GM21825 (cell line): ENCODE data around the gene SLC6A17.

ENCODE experiments used
- ATAC-seq: cut with Tn5 transposase; IDR thresholded peaks from one replicate; pipeline ENCODE4 v1.9.1; 2021; ENCODE audit warnings: mild to moderate bottlenecking, moderate library complexity; ENCODE audit not compliant: unreplicated experiment

SLC6A17 gene

DNA sequence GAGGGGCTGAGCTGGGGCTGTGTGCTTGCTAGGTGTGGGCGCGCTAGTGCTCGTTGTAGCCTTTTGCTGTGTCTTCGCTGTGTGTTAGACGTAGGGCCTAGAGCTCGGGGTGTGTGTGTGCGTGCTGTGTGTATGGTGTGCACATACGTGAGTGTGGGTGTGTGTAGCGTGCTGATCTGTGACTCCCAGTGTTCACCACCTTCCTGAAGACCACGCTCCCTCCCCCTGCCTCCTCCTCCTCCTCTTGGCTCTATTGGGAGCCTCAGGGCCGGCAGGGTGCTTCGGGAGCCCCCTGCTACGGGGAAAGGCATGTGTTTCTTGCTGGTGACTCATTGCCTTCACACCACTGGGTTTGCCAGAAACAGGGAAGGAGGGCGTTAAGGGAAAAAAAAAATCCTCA, 50.4 kb downstream of the SLC6A17 start:
- ATAC-seq = no peak

DNA sequence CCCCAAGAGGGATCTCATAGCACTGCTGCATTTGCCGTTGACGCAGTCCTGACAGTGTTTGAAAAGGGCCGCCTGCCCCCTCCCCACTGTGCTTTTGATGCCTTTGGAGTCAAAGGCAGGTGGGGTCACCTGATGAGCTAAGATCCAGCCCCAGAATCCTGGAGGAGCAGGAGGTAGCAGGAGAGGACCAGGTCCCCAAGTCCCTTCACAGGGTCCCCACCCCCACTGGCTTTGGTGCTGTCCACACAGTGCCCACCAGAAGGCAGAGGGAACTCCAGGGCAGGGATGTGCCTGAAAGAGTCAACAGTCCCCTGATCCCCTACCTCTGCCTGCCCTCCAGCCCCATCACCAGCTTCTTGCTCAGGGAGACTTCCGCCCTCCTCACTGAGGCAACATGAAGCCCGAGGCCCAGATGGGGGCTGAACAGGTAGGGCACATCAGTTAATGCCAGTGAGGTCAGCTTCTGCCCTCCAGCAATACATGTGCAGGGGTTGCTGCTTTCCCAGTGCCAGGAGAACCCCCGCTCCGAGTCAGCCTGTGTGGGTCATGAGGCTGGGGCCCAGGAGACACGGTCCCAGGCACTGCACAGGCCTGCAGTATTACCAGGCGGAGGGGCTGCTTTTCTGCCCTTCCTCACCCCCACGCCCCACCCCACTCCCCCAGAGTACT, 51.0 kb downstream of the SLC6A17 start:
- ATAC-seq = no peak

DNA sequence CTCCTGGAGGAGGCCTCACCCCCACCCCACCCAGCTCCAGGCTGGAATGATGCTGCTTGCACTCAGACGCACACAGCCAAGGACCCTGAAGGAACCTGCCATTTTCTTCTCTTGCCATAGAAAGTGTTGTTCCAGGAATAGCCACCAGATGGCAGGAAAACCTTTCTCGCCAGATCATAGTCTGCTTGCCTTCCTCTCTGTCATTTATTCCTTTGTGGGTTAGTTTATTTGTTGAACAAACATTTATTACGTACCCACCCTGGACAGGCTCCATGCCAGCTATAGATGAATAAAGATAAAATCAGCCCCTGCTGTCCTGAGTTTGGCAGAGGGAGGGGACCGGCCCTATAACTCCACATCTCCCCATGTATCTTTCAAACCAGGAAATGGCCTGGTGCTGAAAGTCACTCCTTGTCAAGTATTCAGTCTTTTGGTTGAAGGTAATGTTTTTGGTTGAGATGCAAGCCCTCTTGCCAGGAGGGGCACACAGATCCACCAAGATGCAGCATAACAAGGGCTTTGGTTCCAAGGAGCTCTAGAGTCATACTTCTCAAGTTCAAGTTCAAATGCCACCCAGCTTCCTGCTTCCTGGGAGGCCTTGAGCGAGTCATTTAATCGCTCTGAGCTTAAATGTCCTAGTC, 52.8 kb downstream of the SLC6A17 start:
- no peak for ATAC-seq

DNA sequence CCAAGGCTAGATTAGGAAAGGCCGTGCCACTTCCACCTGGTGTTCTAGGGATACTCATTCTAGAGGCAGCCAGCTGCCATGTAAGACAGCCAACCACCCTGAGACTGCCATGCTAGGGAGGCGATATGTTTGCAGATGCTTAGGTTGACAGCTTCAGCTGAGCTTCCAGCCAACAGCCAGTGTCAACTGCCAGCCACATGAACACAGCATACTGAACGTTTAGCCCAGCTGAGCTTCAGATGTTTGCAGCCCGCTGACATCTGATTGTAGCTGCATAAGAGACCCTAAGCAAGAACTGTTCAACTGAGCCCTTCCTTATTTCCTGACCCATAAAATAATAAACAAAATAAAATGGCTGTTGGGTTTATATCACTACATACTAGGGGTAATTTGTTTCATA, 54.9 kb downstream of the SLC6A17 start:
- ATAC-seq = no peak

DNA sequence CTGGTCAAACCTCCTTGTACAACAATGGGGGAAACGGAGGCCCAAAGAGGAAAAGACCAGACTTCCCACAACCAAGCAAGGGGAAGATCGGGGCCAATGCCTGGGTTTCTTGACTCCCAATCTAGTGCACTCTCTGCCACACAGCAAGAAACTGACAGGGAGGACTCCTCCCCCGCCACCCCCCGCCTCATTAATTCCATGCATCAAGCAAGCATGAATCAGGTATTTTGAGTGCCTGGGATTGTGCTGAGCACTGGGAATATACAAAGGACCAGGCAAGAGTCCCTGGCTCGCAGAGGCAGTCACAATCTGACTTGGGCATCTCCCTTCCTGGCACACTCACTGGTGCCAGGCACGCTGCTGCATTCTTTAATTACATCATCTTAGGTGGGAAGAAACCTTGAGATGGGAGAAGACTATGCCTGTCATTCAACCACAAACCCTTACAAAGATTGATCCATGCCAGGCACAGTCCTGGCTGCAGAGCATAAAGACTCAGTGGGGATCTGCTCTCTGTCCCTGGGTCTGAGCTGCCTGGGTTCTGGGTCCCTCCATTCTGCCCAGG, 55.4 kb downstream of the SLC6A17 start:
- no peak for ATAC-seq

DNA sequence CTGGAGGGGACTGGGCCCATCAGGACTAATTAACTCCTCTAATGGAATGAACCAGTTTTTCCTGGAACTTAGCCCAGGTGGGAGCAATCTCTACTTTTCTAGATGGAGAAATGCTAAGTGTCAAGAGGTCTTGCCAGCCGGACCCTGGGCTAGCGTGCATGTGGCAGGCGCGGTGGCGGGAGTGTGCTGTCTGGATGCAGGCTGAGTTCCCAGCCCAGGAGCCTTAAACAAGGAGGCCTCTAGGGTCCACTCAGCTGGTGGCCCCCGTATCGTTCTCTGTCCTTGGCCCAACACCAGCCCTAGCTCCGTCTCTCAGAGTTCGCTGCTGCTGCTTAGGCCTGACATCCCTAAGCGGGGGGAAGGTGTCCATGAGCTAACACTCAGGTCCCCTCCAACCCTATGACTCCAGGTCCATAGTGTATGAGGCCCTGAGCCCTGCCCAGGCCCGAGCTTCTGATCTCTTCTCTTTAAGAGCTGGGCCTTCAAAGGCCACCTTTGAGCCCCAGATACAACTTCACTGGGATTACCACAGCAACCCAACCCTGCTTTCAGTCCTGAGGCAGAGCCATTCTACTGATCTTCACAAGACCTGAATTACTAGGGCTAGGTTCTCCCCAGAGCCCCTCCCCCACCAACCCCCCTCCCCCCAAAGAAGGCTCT, 56.1 kb downstream of the SLC6A17 start:
- no peak for ATAC-seq

DNA sequence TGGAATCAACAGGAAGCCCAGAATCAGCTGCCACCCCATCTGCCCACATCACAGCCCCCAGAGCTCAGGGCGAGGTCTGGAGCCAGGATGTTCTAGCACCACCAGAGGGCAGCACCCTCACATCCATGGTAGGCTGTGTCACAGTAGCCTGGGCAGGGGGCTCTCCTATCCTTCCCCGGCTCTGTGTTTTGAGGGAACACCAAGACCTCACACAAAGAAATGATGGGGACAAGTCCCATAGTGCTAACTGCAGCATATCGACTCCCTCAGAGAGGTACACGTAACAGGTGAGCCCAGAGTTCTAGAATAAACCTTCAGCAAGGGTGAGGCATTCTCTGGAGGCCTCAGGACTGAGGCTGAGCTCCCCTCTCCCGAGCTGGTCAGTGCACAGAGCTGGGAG, 57.5 kb downstream of the SLC6A17 start:
- ATAC-seq = no peak

DNA sequence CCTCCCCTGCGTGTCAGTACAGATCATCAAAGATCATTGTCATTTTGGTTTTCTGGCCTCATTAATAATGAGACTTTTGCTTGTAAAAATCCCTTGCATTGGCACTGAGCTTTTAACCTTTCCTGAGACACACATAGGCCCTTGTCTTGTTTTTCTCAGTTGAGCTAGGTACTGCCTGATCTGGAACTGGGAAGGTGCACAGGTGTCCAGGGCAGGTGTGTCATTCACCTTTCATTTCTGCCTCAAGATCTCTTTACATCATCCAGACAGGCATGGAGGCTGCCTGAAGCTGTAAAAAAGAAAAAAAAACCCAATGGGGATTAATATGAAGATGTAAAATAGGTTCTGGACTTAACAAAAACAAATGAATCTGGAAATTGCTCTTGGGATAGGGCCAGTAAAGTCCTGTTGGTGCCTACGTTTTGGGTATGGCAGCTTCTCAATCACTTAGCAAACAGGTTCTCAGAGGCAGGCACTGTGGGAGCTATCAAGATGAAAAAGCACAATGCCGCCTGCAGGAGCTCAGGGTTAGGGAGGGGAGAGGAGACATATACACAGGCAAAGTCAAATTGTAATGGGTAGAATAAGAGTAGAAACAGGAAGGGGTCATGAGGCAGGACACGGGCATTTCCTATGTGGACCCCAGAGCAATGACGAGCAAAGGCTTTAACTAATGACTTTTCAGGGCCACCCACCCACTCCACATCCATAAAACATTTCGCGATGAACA, 58.8 kb downstream of the SLC6A17 start:
- ATAC-seq = no peak

DNA sequence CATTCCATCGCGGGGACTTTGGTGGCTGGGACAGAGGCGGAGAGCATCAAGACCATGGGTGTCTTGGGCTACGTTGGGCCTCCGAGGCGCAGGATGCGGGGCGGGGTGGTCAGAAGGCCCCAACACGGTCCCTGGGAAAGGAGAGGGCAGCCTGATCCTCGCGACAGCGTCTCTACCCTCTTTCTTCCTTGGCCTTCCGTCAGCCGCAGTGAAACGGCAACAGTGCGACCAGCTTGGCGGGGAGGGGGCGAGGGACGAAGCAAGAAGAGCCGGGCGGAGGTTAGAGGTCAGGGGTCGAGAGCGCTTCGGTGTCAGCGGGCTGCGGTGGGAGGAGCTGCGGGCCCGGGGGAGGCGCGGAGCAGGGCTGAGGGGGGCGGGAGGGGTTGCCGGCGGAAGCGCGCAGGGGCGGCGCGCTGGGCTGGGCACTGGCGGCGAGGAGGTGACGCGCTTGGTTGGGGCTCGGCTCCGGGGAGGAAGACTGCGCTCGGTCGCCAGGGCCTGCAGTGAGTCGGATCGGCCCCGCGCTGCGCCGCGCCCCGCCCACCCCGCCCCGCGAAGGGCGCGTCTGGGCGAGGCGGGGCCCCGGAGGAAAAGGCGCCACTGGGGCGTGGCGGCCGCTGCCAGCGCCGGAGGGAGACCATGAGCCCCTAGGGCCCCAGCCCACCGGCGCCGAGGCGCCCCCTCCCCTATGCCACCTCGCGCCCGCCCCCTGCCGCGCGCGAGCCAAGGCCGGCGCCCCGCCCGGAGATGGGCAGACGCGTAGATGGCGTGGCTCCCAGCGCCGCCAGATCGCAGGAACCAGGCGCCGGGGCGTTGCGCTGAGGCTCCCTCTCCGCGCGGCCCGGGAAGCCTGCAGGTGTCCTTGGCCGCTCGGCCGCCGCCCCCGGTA, 59.7 kb downstream of the SLC6A17 start, which contains the start of gene KCNC4:
Gene KCNC4 (plus strand): TSS at position 600 of the 889 bp plus-strand sequence. CDS start 1,186 bp downstream, outside the sequence.
- ATAC-seq = peak; percentile 81

DNA sequence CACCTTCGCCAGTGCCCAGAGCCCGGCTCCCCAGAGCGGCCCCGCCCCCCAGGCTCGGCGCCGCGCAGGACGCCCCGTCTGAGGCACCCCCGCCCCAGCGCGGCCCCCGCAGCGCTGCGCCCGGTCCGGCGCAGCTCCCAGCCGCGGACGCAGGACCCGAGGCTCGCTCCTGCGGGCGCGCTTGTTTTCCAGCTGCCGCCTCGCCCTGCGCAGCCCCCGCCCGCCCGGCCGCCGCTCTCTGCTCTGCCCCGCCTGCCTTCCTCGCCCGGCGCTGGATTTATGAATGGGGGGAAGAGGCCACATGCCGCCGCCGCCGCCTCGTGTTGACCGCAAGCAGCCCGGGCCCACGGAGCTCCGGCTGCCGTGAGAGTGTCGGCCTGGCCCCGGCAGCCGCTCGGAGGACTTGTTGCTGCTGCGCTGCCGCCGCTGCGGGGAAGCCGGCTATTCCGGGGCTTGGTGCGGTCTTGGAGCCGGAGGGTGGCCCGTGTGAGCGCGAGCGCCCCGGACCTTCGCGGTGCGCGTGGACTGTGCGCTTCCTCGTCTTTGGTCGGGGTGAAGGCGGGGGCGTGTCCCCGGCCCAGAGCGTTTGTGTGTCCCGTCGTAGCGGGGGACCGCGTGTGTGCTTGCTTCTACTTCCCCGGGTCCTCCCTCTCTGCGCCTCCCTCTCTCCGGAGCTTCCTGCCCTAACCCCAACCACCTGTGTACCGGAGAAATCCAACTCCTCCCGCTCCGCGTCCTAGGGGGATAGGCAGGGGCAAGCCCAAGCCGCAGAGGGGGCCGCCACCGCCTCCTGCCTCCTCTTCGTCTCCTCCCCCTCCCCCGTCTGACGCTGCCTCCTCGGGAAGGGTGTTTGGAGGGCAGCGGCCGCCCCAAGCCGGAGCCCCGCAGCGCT, 60.6 kb downstream of the SLC6A17 start:
- ATAC-seq = peak; percentile 3

DNA sequence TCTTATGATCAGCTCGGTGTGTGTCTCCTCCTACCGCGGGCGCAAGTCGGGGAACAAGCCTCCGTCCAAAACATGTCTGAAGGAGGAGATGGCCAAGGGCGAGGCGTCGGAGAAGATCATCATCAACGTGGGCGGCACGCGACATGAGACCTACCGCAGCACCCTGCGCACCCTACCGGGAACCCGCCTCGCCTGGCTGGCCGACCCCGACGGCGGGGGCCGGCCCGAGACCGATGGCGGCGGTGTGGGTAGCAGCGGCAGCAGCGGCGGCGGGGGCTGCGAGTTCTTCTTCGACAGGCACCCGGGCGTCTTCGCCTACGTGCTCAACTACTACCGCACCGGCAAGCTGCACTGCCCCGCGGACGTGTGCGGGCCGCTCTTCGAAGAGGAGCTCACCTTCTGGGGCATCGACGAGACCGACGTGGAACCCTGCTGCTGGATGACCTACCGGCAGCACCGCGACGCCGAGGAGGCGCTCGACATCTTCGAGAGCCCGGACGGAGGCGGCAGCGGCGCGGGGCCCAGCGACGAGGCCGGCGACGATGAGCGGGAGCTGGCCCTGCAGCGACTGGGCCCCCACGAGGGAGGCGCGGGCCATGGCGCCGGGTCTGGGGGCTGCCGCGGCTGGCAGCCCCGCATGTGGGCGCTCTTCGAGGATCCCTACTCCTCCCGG, 61.3 kb downstream of the SLC6A17 start:
- ATAC-seq = no peak

DNA sequence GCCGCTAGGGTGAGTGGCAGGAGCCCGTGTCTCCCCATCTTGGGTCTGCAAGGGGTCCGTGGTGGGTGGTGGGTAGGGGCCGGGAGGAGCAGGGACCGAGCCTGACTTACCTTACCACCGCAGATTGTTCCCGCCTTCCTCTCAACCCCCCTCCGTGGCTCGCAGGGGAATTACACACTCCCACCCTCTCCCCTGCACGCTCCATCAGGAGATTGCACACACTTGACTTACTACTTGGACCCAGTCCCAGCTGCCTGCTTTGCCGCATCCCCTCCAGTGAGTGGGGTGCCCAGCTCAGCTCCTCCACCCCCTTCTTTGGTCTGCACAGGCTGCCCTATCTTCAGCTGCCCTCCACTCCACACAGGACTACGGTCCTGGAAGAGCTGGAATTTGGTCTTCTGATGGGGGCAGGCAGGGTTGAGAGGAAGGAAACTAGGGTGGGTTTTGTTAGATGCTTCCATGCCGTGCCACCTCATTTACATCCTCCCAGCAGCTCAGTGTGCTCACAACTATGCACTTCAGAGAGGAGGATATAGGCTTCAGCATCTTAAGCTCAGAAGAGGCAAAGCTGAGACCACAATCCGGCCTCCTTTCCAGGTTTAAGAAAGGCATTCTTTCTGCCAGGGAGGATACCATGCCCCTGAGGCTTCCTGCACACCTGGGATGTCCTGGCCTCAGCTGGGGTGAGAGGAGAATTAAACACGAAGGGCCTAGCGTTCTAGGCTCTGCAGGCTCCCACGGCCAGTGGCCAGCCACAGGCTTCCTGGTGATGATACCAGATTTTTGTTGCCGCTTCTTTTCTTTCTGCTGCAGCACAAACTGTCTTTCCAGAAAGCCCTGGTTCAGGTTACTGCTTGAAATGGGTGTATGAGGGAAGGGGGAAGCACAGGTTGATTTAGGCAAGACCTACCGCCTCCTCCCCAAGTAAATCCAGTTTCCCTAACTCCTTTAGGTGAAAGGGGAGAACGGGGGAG, 62.2 kb downstream of the SLC6A17 start:
- no peak for ATAC-seq

DNA sequence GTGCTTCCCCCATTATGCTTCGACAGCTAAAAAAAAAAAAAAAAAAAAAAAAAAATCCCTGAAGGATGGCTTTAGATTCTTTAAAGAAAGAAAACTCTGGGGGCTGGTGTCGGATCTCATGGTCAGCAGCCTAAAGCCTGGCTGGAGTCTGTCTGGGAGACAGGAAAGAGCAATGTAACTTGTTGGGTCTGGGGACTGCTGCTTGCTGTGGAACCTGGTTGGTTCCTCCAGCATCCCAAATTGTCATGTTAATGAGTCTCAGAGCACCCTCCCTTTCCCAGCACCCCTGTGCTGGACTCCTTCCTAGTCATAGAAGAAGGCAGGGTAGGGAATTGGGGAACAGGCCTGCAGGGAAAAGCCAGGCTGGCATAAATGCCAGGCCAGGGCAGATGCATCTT, 62.8 kb downstream of the SLC6A17 start:
- ATAC-seq = no peak

DNA sequence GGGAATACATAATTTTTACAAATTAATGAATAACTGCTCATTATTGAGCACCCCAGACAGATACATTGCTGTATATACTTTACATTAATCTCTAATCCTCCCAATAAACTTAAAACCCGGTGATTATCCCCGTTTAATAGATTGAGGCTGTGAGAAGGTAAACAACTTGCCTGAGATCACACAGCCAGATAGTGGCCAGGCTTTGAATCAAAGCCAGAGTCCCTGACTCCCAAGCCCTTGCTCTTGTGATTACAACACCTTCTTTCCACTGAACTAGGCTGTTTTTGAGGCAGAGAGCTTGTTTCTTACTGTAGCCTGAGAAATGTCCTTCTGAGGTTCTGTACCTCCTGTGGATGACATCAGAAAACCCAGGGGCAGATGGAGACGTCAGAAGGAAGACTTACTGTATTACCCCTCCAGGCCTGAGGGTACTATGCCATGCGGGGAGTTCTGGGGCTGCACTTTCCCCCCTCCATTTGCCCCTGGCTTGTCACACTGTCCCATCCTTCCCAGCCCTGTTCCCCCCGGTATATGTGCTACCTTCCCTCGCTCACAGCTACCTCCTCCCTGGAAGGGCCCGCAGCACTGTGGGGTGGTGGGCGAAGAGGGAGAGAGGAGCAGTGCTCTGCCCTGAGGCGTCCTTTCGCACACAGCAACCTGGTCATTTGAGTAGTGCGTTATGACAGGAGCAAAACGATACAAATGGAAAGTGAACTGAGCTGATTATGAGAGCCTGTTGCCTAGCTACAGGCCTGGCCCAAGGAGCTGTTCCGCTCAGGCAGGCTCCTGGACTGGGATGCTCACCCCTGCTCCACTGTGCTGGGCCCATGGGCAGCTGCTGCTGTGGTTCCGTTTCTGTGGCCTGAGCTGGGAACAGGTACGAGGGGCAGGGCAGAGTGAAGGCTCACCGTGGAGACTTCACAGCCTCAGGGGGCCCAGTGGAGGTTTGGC, 64.4 kb downstream of the SLC6A17 start:
- no peak for ATAC-seq

DNA sequence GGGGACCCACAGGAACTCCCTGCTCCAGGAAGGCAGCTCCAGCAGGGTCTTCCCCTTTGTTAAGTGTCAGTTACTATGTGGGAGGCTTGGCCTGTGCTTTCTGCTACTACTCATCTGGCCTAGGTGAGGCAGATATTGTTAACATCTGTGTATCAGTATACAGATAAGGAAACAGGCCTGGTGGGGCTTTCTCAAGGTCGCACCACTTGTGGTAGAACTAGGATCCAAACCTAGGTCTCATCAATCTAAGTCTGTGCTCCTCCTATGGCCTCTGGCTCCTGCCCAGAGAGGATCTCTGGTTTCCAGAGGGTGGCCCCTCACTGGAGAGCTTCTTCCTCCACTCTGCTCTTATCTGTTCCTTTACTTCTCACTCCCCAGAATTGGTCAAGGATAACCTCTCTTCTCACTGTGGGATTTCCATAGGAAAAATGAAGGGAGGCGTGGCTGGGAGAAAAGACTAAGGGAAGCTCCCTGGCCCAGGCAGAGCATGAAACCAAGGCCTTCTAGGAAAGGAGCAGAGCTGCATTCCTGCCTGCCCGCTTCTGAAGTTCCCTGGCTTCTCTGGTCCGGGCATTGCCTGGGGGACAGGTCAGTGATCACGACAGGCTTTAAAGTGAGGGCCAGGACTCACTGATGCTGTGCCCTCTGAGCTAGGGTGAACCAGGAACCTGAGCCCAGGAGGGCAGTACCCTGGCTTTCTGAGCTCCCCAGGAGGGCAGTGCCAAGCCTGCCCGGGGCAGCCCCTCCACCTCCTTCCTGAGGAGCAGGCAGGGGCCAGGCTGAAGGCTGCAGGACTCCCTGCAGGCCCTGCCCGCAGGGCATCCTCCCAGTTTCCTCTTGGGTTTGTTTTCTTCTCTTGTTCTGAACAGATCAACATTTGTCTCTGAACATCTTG, 65.6 kb downstream of the SLC6A17 start:
- ATAC-seq = no peak
